GM03348 (cell line): ENCODE data around the gene IMMP2L.

Source experiments
- DNase-seq: peaks from one replicate; pipeline ENCODE4 v3.0.0; 2012; ENCODE audit warnings: low spot score

The IMMP2L gene

DNA sequence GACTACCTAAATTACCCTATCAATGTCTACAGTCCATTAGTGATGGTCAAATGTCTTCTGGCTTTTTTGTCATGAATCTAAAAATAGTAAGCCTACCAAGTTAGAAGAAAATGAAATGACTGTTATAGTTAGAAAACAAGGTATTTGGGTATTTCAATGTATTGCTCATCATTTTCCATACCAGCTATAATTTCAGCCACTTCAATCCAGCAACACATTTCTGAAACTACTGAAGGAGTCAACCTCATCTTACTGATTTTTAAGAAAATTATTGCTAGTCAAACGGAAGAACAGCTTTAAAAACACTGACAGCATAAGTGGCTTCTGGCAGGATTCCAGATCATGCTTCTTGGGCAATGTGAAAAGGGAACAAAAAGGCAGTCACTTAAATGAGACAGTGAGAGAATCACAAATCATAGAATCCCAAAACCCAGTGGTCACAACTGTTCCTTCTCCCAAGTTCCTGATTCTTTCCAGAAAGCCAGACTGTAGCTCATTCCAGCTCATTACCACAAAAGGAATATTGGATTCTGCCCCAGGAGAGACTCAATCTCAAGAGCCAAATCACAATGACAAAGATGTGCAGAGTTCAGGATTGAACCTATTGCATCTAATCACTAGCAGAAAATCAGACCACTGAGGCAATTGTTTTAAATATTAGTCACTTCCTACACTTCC, 532.6 kb downstream of the IMMP2L start:
- peak; percentile 24 for DNase-seq

DNA sequence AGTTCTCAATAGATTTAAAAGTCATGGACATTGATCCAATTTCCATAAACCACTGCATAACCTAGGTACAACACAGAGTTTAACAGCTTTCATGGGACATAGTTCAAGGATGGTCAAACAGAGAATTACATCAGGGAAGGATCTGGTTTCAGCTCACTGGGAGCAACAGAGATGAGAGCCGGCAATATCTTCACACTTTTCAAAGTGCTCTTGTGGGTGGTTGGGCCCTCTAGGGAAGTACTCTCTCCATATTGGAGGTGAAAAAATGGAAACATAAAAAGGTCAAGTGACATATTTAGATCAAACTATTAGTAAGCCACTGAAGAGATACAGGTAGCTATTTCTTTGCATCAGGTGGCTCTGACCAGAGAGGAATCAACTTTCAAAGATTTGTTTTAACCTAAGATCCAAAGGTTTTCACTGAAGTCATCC, 533.1 kb downstream of the IMMP2L start:
- no peak for DNase-seq

DNA sequence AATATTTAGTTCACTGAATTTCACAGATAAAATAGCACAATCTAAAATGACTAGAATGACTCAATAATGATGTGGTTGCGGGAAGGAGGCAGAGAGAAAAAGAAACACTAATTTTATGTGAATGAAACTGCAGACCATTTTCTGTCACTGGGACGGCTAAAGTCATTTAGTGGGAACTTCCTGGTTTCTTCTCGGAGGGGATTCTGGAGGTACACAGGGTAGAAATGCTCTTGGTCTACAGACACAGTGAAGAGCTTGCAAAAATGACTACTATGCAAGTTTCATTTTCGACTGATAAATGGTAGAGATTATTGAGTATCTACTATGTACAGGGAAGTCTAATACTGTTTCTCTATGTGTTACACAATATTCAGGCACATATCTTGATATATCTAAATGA, 534.9 kb downstream of the IMMP2L start:
- DNase-seq, result no peak

- DNase-seq, result no peak
These were observed 535.5 kb downstream of the IMMP2L start for GRCh38 chr7:111026806-111027205.

GRCh38 chr7:111026343-111026742, 535.9 kb downstream of the IMMP2L start:
- DNase-seq, result no peak

DNA sequence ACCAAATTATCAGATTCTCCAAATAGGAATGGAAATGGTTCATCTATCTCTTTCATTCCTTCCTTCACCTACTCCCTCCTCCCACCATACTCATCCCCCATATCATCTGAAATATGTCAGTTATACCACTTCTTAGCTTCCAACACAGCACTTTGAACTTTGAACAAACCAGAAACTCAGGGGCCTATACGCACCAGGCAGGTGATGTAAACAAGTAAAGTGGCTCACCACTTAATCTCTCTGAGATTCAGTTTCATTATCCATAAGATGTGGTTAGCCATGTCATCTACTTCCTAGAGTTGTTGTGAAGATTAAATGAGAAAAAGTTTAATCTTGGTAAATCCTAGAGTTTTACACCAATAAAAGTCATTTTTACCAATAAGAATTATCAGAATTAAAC, 537.3 kb downstream of the IMMP2L start:
- DNase-seq, result no peak

GRCh38 chr7:111018960-111019736, 543.1 kb downstream of the IMMP2L start:
- DNase-seq, result no peak

GRCh38 chr7:111018447-111018846, 543.8 kb downstream of the IMMP2L start:
- DNase-seq, result no peak

DNA sequence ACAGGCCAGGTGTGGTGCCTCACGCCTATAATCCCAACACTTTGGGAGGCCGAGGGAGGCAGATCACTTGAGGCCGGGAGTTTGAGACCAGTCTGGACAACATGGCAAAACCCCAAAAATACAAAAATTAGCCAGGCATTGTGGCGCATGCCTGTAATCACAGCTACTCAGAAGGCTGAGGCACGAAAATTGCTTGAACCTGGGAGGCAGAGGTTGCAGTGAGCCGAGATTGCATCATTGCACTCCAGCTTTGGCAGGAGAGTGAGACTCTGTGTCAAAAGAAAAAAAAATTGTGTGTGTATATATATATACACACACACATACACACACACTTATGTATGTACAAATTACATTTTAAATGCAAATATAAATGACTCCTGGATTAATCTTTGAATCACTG, 548.2 kb downstream of the IMMP2L start:
- DNase-seq, result no peak

- no peak for DNase-seq
These were observed 549.3 kb downstream of the IMMP2L start for GRCh38 chr7:111012799-111013675.

DNA sequence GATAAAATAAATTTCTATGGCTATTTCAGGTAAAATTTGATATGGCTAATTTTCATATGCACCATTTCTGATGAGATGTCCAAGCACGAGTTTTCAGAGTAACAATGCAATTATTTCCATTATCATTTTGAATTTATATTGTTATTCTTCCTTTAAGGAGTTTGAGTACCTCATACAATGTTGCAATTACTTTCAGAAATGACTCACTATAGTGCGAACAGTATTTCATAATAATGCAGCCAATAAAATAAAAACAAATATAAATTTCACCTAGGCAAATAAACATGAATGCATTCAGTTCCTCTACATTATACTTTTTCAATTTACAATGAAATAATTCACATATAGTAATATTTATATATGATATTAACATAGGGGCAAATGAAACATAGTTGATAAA, 550.1 kb downstream of the IMMP2L start:
- no peak for DNase-seq

DNA sequence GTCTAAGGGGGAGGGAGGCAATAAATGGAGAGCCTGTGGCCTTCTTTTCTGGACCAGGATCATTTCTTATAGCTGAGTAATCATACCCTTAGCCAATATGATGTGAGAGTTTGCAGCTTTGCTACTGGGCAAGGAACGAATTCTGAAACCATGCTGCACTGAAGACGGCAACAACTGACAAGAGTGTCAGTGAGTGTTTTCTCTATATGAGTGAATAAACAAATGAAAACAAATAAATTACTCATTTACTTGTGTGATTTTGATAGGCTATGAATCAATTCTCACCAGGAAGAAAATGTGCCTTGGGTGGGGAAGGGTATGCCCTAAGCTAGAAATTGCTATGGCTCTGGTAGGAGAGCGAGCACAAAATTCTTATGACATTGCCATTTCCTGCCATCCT, 550.8 kb downstream of the IMMP2L start:
- DNase-seq, result no peak

GRCh38 chr7:111010798-111011197, 551.5 kb downstream of the IMMP2L start:
- DNase-seq, result no peak

- DNase-seq, result no peak
These were observed 552.7 kb downstream of the IMMP2L start for GRCh38 chr7:111009526-111010040.

DNA sequence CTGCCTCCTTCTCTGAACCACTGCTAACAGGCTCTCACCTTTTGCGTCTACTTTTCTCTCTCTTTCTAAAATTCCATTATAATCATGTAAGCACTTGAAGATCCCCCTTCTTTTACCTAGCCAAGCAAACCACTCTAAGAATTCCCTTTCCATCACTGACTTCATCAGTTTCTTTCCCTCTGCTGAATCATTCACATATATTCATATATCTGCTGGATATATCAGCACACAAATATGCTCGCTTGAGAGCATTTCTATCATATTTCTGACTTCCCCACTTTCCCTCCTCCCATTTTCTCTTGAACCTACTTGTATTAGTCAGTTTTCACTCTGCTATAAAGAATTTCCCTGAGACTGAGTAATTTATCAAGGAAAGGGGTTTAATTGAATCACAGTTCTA, 555.6 kb downstream of the IMMP2L start:
- DNase-seq, result peak; percentile 11

DNA sequence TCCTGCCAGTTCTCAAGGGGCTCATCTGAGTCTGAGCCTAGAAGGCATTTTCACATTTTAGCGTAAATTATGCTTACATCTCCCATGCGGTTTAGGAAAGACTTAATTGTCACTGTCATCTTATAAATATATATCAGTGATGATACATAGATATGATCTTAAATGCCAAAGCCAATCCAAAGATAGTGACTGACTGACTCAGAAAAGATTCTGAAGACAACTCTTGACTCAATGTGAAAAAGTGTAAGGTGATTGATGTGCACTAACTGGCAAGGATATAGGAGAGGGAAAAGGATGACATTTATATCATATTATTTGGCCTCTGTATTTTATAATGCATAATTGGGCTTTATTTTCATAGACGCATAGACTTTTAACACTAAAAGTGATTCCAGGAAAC, 556.3 kb downstream of the IMMP2L start:
- DNase-seq, result no peak

DNA sequence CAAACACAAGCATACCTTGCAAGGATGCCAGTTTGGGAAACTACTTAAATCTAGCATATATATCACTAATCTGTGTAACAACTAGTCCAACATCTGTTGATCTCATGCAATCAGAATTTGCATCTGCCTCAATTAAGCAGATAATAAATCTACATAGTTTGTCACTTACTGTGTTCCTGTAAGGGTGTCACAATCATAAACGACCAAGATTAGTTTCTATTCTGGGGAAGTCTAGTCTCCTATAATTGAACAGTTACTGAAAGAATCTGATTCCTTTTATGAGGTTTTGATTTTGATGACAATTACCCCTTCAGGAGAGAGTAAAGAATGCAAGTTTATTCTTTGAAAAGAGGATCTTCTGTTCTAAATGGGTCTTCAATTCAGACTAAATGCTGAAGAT, 556.8 kb downstream of the IMMP2L start:
- peak; percentile 7 for DNase-seq

GRCh38 chr7:111004310-111004901, 557.9 kb downstream of the IMMP2L start:
- DNase-seq, result no peak

DNA sequence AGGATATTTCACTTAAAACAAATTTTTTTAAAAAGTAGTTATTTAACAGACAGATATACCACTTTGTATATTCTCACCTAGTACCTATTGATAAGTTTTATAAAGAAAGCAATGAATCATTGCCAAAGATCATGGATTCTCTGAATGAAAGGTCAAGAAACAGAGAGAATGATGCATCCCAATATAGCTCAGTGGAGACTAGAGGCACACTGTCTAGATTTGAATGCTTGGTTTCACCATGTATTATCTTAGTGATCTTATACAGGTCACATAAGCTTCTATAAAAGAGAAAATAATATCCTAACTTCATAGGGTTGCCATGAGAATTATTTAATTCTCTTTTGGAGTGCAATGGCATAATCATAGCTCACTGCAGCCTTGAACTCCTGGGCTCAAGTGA, 558.4 kb downstream of the IMMP2L start:
- DNase-seq, result no peak

GRCh38 chr7:110994028-110994967, 568.0 kb downstream of the IMMP2L start:
- DNase-seq, result no peak
